HG02678 (cell line): Measurements from ENCODE around the gene WDR55.
"Not testable (repeated sequence)": the region's sequence is repeated elsewhere in the genome, so short reads cannot be mapped to it uniquely, and the experiment has no call there.

Experiments used
- ATAC-seq: cut with Tn5 transposase; IDR thresholded peaks from one replicate; pipeline ENCODE4 v1.9.1; 2021; ENCODE audit warnings: mild to moderate bottlenecking, moderate library complexity; ENCODE audit not compliant: unreplicated experiment

The WDR55 gene

DNA sequence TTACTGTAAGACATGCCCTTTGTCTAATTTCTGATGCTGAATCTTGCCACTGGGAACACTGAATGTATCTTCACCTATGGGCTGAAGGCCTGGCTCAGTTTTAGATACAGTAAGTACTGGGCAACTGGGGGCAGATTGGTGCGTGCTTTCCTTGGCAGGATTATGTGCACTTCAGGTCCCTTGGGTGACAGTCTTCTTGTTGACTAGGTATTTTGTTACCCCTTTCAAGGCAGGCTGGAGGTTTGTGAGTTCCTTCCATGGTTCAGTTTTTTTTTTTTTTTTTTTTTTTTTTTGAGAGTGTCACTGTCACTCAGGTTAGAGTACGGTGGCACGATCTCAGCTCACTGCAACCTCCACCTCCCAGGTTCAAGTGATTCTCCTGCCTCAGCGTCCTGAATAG is 43.1 kb downstream of the WDR55 start:
- no peak for ATAC-seq

DNA sequence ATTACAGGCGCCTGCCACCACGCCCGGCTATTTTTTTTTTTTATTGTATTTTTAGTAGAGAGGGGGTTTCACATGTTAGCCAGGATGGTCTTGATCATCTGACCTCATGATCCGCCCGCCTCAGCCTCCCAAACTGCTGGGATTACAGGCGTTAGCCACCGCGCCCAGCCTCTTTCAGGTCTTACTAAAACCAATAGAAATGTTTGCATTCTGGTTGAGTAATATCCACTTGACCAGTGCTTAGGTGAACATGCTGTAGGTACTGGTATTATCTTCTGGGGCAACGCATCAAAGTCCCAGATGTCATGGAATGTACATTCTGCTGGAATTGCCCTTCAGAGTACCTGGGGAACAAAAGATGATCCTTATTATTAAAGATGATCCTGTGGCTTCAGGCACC is 44.1 kb downstream of the WDR55 start:
- ATAC-seq: not testable (repeated sequence)

DNA sequence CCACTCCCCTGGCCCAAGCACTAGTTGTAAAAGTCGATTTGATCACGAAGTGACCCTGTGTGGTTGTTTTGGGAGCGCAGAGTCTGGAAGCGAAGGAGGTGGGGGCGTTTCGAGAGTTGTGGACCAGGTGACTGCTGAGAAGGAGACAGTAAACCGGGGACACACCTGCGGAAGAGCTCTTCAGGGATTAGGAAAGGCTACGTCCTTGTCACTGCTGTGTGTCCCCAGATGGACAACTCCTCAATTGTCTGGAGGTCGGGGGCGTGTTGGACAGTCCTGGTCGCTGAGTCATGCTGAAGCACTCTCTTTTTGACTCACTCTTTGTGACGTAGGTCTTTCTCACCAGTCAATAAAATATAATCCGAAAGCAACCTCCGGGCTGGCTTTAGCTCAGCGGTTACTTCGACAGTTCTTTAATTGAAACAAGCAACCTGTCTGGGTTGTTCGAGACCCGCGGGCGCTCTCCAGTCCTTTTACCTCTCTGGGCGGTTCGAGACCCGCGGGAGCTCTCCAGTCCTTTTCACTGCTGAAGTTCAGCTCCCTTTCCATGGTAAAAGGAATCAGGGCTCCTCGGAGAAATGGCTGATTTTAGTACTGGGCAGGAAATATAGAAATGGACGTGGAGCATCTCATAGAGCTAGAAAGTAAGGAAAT is 46.3 kb downstream of the WDR55 start:
- peak; percentile 84 for ATAC-seq

DNA sequence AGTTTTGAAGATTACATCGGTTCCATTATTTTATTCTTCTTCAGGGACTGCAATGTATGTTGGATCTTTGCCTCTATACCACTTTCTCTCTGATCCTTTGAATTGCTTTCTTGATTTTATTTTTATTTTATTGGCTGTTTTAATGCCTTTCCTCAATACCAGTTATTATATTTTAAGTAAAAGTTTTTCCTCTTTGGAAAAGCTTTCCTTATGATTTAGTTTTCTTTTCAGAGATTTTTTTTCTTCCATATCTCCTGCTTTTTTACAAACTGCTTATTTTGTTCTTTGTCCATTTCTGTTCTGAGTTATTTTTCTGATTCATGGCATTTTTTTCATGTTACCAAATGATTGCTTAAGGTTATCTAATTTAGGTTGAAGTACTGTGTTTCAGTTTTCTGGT is 47.1 kb downstream of the WDR55 start:
- ATAC-seq: no peak

DNA sequence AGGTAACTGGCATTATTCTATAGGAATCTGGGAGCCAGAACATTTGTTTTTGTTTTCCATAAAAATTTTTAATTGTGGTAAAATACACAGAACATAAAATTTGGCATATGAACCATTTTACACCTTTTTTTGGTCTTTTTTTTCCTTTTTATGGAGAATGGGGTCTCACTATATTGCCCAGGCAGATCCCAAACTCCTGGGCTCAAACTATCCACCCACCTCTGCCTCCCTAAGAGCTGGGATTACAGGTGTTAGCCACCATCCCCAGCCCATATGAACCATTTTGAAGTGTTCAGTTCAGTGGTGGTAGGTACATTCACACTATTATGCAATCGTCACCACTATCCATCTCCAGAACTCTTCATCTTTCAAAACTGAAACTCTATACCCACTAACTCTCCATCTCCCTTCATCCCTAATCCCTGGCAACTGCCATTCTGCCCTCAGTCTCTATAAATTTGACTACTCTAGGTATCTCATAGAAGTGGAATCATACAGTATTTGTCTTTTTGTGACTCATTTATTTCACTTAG is 48.9 kb downstream of the WDR55 start:
- no peak for ATAC-seq

DNA sequence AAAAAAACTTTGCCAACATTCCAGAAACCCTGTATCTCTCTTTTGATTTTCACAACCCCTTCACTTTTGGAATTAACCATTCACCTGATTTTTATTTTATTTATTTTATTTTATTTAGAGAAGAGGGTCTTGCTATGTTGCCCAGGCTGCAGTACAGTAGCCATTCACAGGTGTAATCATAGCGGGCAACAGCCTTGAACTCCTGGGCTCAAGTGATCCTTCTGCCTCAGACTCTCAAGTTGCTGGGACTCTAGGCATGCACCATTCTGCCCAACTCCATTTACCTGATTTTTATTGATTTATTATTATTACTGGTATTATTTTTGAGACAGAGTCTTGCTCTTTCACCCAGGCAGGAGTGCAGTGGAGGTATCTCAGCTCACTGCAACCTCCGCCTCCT is 51.5 kb downstream of the WDR55 start:
- ATAC-seq: not testable (repeated sequence)

DNA sequence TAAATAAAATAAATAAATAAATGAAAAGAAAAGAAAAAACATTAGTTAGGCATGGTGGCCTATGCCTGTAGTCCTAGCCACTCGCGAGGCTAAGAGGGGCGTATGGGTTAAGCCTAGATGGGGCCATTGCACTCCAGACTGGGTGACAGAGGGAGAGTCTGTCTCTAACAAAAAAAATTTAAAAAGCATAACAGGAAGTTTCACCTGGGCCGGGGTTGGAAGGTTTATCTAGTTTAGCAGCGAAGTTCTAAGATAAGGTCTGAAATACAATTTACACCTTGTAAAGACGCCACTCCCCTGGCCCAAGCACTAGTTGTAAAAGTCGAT is 53.5 kb downstream of the WDR55 start:
- ATAC-seq: no peak

DNA sequence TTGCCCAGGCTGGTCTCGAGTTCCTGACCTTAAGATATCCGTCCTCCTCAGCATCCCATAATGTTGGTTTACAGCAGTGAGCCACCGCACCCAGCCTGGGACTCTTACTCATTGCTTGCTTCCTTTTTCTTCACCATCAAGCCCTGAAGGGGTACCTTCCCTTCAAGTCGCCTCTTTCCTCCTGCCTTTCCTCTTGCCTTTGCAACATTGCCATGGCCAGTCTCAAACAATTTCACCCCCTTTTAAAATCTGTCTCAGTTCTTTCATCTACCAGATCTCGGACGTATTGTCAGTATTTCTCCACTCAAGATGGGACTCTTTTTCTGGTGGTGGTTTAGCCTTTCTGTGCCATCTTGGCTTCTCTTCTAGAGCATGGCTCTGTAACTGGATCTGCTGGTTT is 56.0 kb downstream of the WDR55 start:
- not testable (repeated sequence) for ATAC-seq

DNA sequence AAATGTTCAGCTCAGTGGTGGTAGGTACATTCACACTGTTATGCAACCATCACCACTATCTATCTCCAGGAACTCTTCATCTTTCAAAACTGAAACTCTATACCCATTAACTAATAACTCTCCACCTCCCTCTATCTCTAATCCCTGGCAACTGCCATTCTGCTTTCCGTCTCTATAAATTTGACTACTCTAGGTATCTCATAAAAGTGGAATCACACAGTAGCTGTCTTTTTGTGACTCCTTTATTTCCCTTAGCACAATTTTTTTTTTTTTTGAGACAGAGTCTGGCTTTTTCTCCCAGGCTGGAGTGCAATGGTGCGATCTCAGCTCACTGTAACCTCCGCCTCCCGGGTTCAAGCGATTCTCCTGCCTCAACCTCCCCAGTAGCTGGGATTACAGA is 56.7 kb downstream of the WDR55 start:
- not testable (repeated sequence) for ATAC-seq
